ENCODE measurements around the gene ERMP1.

The ERMP1 gene

DNA sequence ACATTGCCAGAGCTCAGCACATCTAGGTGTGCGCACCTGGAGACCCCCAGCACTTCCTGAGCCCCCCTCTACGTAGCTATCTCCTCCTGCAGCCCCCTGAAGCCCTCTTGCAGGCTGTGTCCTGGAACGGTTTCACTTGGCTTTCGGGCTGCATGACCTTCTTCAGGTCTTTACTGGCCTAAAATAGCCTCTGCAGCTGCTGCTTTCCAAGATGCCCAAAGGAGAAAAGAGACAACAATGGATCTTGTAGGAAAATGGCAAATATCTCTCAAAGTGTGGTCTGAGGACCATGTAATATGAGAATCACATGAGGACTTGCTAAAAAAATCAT lies 6.6 kb upstream of the ERMP1 start:
- TF ChIP-seq, protein P1, sequence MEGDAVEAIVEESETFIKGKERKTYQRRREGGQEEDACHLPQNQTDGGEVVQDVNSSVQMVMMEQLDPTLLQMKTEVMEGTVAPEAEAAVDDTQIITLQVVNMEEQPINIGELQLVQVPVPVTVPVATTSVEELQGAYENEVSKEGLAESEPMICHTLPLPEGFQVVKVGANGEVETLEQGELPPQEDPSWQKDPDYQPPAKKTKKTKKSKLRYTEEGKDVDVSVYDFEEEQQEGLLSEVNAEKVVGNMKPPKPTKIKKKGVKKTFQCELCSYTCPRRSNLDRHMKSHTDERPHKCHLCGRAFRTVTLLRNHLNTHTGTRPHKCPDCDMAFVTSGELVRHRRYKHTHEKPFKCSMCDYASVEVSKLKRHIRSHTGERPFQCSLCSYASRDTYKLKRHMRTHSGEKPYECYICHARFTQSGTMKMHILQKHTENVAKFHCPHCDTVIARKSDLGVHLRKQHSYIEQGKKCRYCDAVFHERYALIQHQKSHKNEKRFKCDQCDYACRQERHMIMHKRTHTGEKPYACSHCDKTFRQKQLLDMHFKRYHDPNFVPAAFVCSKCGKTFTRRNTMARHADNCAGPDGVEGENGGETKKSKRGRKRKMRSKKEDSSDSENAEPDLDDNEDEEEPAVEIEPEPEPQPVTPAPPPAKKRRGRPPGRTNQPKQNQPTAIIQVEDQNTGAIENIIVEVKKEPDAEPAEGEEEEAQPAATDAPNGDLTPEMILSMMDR (IDR thresholded peaks at IDR 0.05; ENCODE audit: insufficient read depth, low read depth, low read length, missing control alignments): no peak
- DNase-seq (ENCODE audit: low read depth): no peak
- H3K4me3 ChIP-seq (ENCODE audit: low read length): no peak overlapping the region

- TF ChIP-seq, protein P1 (IDR thresholded peaks at IDR 0.05; ENCODE audit: insufficient read depth, low read depth, low read length, missing control alignments): no peak
- H3K4me3 ChIP-seq (ENCODE audit: low read length): no peak overlapping the region
- peak; percentile 90 for DNase-seq (ENCODE audit: low read depth)
These were observed 6.1 kb upstream of the ERMP1 start for GRCh38 chr9:5838884-5839571.

- TF ChIP-seq, protein P1 (IDR thresholded peaks at IDR 0.05; ENCODE audit: insufficient read depth, low read depth, low read length, missing control alignments): no peak
- no peak for DNase-seq (ENCODE audit: low read depth)
These were observed 2.9 kb upstream of the ERMP1 start for GRCh38 chr9:5835808-5836207.

DNA sequence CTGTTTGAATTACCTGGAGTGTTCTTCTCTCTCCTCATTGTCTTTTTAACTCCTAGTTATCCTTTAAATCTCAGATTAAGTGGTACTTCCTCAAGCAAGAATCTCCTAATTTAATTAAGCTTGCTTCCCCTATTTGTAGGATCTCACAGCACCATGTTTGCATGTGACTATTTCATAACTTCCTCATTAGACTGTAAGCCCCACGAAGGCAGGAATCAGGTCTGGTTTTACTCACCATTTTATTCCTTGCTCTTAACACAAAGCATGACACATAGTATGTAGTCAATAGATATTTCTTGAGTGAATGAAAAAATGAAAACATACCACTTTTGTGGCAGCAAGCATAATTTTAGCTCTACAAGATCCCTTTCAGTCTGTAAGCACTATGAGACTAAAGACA lies 1.3 kb upstream of the ERMP1 start:
- TF ChIP-seq, protein P1 (IDR thresholded peaks at IDR 0.05; ENCODE audit: insufficient read depth, low read depth, low read length, missing control alignments): no peak
- no peak for DNase-seq (ENCODE audit: low read depth)
- H3K4me3 ChIP-seq (ENCODE audit: low read length): no peak overlapping the region

More at GRCh38 chr9:5835808-5836207, 2.9 kb upstream of the ERMP1 start:
- H3K4me3 ChIP-seq (ENCODE audit: low read length): no peak overlapping the region

DNA sequence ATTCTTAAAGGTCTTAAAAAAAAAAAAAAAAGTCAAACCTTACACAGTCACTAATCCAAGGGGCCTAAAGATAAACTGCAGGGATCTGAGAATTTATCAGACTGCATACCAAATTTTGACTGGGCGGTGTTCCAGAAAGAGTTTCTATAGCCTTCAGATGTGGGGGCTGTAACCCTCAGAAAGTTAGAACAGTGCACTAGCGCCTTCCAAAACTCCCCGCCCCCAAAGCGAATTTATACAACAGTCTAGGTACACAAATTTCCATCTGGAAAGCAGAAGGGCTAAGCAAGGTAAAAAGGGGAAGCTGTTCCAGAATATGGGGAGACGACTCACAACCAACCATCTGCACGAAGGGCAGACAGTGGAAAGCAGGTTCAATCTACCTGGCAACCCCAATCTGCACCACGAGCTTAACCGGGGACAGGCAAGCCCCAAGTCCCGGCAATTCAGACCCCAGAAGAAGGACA lies 813 bp downstream of the ERMP1 start:
- peak overlapping the region; percentile 84 for H3K4me3 ChIP-seq (ENCODE audit: low read length)
- TF ChIP-seq, protein P1 (IDR thresholded peaks at IDR 0.05; ENCODE audit: insufficient read depth, low read depth, low read length, missing control alignments): no peak
- no peak for DNase-seq (ENCODE audit: low read depth)

DNA sequence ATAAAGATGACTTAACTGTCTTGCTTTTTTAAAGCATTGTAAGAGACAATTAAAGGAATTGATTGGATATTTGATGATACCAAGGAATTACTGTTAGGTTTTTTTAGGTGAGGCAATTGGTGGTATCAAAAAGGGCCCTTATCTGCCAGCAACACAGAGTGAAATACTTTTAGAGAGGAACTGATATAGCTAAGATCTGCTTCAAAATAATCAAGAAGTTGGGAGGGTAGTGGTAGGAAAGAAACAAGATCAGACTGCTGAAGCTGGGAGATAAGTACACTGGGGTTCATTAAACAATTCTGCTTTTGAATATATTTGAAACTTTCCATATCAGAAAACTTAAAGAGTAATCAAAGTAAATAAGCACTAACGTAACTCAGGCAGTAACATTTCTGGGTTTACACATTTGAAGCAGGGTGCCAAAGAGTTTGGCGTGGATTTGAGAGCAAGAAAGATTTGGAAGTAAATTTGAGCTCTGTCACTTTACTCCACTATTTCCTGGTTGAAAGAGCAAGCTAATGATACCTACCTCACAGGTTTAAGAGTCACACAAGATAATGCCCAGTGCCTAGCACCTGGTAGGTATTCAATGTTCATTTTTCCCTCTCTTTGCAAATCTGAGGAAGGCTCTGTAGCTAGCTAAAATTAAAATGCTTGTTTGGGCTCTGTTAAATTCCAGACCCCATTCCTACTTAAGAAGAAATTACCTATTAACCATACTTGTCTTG lies 6.9 kb downstream of the ERMP1 start:
- DNase-seq (ENCODE audit: low read depth): no peak
- no peak overlapping the region for H3K4me3 ChIP-seq (ENCODE audit: low read length)
- TF ChIP-seq, protein P1 (IDR thresholded peaks at IDR 0.05; ENCODE audit: insufficient read depth, low read depth, low read length, missing control alignments): no peak
